ENCODE results near the gene MACC1.
"Not testable (repeated sequence)": the region's sequence is repeated elsewhere in the genome, so short reads cannot be mapped to it uniquely, and the experiment has no call there.

MACC1 gene

GRCh38 chr7:20122653-20123316 lies 94.4 kb downstream of the MACC1 start:
- DNase-seq = peak; percentile 37

DNA sequence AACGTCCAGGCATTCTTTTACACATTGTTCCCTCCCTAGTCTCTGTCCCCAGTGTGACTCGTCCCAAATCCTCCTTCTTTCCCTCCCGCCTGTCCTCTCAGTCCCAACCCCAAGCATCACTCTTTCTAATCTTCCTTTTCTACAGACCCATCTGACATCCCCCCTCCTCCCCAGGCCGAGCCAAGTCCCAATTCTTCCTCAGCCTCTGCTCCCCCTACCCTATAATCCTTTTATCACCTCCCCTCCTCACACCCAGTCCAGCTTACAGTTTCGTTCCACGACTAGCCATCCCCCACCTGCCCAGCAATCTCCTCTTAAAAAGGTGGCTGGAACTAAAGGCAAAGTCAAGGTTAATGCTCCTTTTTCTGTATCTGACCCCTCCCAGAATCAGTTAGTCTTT lies 95.1 kb downstream of the MACC1 start:
- peak; percentile 74 for DNase-seq

- no peak for DNase-seq
These were observed 95.8 kb downstream of the MACC1 start for GRCh38 chr7:20121404-20121803.

DNA sequence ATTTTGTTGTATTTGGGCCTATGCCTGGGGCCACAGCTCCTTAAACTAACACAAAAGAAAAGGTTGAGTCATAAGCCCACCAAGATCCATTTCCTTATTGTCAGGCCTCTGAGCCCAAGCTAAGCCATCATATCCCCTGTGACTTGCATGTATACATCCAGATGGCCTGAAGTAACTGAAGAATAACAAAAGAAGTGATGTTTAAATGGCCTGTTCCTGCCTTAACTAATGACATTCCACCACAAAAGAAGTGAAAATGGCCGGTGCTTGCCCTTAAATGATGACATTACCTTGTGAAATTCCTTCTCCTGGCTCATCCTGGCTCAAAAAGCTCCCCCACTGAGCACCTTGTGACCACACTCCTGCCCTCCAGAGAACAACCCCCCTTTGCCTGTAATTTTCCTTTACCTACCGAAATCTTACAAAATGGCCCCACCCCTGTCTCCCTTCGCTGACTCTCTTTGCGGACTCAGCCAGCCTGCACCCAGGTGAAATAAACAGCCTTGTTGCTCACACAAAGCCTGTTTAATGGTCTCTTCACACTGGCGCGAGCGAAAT lies 96.5 kb downstream of the MACC1 start:
- not testable (repeated sequence) for DNase-seq

DNA sequence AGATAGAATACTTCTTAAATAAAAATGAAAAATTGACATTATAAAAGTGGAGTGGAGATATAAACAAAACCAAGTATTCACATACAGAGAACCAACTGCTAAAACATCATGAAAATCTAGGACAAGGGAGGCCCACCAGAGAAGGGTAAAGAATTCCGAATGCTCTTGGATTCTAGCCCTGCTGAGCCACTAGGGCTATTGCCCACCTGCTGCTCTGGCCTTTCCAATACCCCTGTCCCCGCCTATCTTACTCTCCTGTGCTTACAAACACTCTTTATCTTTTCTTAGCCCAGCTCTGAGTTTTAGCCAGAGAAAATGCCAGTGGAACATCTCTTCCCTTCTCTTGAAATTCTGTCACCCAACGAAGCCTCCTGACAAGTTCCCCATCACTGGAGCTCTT lies 100.3 kb downstream of the MACC1 start:
- DNase-seq = no peak

- no peak for DNase-seq
These were observed 102.7 kb downstream of the MACC1 start for GRCh38 chr7:20114468-20114867.

DNA sequence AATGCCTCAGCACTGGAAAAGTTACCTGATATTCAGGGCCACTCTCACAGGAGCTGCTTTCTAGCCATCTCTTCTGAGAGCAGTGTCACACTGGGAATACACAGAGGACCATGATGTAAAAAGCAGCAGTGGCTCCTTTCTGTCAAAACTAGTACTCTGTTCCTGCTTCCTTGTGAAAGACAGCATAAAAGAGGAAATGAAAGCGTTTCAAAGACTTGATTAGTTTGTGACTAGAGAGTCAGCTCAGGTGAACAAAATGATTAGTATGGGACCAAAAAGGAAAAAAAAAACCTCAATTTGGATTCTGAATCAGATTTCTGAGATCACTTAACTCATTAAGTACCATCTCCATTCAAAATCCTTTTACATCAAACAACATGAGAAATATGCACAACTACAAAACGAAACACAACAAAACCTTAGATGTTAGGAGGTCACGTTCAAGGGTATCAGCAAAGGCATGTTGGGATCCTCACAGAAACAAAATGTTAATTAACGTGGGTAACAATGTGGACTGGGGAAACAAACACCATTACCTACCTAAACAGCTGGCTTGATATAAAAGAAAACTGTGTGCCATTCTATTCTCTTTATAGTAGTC lies 103.7 kb downstream of the MACC1 start:
- no peak for DNase-seq

- DNase-seq = no peak
These were observed 104.5 kb downstream of the MACC1 start for GRCh38 chr7:20112696-20113095.

GRCh38 chr7:20111821-20112542 lies 105.2 kb downstream of the MACC1 start:
- DNase-seq = no peak

DNA sequence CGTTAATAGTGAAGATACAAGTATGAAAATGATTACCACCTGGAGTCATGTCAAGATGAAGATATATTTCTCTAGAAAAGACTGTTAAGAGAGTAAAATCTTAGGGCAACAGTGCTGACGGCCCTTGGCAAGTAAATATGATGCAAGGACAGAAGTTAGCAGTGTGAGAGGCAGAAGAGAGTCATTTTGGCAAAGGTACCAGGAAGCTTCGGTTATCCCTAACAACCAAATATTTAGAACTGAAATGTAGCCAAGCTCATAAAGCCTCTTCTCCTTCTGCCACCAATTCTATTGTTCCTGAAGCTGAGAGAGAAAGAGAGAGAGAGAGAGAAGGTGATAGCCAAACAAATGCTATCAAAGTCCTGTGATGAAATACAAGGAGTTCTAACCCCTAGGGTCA lies 109.6 kb downstream of the MACC1 start:
- DNase-seq = no peak

- no peak for DNase-seq
These were observed 112.5 kb downstream of the MACC1 start for GRCh38 chr7:20104696-20105095.

DNA sequence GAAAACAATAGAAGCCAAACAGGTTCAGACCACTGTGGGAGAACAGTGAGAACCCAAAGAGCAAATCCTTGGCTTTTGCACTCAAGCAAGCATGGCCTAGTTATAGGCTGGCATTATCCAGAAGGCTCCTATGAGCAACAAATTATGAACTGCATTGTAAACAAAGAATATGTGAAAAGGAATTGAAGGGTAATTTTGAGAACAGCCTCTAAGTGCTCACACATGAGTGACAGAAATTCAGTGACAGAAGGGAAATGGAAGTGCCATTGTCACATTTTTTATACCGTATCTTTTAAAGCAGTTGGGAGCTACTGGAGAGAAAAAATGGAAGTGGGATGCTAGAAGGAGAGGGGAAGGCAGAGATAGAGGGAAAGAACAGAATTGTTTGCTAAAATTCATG lies 114.2 kb downstream of the MACC1 start:
- no peak for DNase-seq

DNA sequence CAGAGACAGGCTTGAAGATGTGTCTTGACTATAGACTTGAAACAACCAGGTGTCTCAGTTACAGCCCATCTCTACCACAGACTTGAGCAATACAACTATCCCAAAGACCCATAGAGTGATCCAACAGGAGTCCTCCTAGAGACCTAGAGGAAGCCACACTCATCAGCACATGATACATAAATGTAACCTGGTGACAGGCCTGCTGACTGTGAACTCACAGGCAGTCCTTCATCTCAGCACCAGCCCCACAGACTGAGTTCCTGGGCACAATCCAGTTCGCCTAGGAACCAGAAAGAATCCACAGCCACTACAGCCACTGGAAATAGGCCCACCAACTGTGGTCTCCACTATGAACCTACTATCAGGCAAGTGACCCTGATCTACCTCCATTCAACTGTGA lies 121.3 kb downstream of the MACC1 start:
- no peak for DNase-seq

GRCh38 chr7:20095436-20095835 lies 121.7 kb downstream of the MACC1 start:
- DNase-seq = no peak

DNA sequence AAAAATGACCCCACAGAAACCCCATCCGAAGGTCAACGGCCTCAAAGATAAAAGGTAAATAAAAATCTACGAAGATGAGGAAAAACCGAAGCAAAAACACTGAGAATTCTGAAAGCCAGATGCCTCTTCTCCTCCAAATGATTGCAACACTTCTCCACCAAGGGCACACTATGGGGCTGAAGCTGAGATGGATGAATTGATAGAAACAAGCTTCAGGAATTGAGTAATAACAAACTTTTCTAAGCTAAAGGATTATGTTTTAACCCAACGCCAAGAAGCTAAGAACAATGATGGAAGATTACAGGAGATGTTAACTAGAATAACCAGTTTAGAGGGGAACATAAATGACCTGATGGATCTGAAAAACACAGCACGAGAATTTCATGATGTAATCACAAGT lies 127.8 kb downstream of the MACC1 start:
- DNase-seq = no peak

- no peak for DNase-seq
These were observed 132.1 kb downstream of the MACC1 start for GRCh38 chr7:20085086-20085485.
